ENCODE measurements around the gene CLIP4.

Gene CLIP4

DNA sequence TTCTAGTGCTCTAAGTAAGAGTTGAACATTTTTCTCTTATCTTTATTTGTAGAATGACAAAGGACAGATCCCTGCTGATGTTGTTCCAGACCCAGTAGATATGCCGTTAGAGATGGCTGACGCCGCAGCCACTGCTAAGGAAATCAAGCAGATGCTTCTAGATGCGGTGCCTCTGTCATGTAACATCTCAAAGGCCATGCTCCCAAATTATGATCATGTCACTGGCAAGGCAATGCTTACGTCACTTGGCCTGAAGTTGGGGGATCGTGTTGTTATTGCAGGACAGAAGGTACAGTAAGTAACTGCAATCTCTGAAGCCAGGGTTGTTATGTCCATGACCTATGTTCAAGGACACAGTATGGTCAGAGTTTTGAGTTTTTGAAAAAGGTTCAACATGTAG lies 28.4 kb downstream of the CLIP4 start:
- DNase-seq: no peak

- DNase-seq: no peak
These were observed 31.0 kb downstream of the CLIP4 start for GRCh38 chr2:29146197-29146596.

GRCh38 chr2:29147963-29148362 lies 32.7 kb downstream of the CLIP4 start:
- DNase-seq: no peak

- DNase-seq: no peak
These were observed 39.4 kb downstream of the CLIP4 start for GRCh38 chr2:29154610-29155009.

GRCh38 chr2:29155578-29155977 lies 40.4 kb downstream of the CLIP4 start:
- no peak for DNase-seq

DNA sequence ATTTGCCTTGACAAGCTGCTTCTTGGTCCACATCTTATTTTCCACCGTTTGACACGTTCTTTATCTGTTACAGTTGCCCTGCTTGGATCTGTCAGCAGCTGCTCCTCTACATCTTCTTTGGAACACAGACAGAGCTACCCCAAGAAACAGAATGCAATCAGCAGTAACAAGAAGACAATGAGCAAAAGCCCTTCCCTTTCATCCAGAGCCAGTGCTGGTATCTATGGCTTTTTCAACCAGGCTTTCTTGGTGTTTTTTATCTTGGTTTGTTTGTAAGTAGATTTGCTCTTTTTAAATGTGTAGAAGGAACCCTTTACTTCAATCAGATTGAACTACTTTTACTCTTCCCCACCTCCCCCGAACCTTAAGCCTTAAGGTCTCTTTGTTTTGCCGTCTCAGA lies 41.9 kb downstream of the CLIP4 start:
- no peak for DNase-seq

DNA sequence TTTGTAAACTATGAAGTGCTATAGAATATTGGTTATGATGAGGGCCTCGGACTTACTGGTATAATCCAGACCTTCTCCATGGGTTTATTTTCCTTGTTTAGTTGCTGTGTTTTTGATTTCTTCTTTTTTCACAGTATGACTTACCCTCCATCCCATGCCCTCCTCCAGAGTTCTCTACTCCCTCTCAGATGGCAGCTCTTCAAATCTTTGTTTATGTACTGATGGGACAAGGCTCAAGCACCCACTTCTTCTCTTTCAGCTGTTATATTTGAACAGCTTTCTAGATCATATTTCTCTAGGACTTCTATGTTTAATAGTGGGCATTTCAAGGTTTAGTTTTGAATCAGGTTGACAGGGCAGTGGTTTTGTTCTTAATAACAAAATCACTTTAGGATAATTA lies 43.9 kb downstream of the CLIP4 start:
- no peak for DNase-seq

DNA sequence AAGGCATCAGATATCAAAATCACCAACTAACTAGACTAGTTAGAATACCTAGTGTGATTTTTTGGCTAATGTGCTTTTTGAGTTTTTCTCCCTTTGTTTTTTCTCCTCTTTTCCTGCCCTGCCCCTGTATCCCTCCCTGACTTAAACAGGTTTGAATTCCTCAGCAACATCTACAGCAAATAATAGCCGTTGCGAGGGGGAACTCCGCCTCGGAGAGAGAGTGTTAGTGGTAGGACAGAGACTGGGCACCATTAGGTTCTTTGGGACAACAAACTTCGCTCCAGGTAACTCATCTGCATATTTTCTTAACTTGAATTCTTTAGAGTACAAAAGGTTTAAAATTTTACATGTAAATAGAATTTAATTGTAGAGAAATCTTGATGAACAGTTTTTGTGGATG lies 45.0 kb downstream of the CLIP4 start:
- DNase-seq: no peak

- DNase-seq: no peak
These were observed 47.2 kb downstream of the CLIP4 start for GRCh38 chr2:29162204-29162928.

DNA sequence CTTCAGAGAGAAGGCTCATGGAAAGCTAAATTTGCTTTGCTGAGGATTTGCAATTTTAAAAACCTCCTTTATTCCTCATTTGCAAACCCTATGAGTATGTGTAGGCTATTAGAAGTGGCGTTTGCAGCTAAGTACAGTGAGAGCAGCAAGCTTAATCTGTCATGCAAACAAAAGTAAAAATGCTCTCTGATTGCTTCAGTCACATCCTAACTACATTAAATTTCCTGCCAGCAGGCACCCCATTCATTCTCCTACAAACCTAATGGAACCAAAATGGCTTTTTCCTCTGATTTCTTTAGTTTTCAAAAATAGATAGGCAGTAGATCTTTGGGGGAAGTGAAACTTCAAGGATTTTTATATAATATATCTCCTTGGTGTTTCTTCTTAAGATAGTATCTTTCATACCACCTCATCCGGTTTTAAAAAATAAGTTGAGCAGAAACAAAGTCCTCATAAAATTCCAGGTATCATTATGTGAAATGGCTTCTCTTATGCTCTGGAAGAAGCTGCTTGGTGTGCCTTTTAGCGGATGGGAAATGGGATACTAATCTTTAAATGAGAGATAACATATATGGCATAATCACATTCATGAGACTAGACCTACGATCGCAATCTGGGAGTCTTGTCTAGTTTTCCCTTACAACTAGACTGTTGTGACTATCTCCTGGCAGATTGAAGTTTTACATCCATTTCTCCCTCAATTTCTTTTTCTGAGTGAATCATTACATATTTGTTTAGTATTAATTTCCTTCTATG lies 49.1 kb downstream of the CLIP4 start:
- no peak for DNase-seq

DNA sequence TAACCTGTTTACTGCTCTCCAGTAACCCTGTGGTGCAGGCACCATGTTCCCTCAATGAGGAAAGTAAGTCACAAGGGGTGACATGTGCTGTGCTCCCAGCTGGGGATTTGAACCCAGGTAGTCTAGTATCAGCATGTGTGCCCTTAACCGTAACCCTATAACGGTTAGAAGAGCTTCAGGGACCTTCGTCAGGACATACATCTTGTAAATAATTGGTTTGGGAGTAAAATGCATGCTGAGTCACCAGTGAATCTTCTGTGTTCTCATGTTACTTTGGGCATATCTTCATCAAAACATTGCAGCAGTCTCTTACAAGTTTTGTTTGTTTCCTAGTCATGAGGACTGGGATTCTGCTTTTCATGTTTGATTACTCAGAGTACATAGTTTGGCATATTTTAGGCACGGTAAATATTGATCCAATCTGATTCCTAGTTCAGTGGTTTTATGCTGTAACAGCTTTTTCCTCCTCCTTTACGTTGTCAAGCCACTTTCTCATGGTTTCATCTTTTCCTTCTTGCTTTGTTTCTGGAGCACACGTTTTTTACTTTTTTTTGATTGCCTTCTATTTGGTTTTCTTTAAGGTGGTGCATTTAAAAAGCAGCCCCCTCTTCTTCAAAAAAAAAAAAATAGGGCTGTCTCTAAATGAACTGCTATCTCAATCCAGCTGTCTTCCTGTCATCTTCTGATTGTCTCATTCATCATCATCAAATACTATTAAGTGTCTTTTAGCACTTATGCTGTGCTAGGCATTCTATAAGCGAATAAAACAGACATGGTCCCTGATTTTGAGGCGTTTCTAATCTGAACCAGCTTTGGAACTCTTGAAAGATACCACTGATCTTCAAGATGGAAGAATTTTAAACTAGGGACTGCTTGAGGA lies 50.4 kb downstream of the CLIP4 start:
- DNase-seq: no peak

- DNase-seq: no peak
These were observed 51.2 kb downstream of the CLIP4 start for GRCh38 chr2:29166242-29167039.

DNA sequence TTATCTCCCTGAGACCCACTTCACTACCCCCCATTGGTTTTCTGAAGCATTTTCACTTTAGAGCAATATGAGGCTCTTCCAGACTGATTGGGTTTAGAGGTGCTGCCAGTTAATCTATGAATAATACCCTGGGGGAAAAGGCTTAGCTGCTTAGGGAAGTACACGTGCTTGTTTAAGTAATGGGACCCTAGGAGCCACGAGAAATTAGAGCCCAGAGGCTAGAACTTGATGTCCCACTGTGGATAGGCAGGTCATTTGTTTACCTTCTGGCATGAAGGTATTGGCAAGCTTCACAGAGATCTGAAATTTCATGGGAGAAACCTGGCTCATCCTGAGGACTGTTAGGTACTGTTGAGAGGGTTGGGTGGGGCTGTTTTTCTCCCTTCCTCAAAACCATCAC lies 59.7 kb downstream of the CLIP4 start:
- DNase-seq: no peak

DNA sequence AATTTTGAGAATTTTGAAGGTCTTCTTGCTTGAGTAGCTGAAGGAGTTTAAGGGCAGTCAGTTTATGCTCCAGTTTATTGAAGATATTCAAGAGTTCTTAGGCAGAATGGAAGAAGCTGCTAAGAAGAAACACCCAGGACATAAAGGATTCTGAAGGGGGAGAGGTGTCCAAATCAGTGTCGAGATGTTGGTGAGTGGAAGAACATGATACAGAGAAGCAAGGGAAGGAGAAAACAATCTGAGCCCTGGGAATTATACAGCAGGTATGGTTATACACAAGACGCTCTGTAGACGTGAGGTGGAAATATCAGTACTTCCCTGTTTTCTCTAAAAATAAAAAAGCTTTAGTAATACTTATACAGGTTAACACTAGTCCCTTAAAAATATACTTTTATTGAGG lies 60.1 kb downstream of the CLIP4 start:
- DNase-seq: no peak

DNA sequence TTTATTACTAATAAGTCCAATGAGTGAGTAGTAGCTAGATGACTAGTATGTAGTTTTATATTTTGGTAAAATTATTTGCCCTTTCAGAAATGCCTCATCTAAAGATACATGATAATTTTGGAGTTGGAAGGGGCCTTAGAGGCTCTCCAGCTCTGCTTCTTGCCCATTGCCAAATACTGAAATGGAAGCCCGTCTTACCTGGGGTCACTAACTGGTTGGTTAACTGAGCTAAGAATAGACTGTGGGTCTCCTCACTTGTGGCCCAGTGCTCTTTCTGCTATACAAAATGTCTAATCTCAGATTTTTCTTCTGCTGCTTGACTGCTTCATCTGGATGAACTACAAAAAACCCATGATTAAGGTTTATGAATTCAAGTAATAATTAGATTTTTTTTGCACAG lies 67.1 kb downstream of the CLIP4 start:
- DNase-seq: no peak

GRCh38 chr2:29182920-29183319 lies 67.7 kb downstream of the CLIP4 start:
- DNase-seq: no peak

- DNase-seq: no peak
These were observed 69.3 kb downstream of the CLIP4 start for GRCh38 chr2:29184531-29184930.

GRCh38 chr2:29186817-29187216 lies 71.6 kb downstream of the CLIP4 start:
- DNase-seq: no peak

DNA sequence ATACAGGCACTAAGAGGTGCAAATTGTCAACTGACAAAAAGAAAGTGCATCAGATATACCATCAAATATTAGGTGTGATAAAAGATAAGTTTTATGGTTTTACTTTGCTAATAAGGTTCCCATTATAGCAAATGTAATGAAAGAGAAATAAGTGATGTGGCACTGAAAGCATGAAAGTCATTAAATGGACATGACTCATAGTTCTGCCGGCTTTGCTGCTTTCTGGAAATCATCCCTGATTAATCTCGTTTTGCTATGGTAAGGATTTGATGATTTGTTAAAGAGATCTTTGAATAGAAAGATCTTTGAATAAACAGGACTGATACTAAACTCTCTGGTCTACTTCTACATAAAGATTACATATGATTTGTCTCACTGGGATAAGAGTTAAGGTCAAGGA lies 72.7 kb downstream of the CLIP4 start:
- DNase-seq: no peak

DNA sequence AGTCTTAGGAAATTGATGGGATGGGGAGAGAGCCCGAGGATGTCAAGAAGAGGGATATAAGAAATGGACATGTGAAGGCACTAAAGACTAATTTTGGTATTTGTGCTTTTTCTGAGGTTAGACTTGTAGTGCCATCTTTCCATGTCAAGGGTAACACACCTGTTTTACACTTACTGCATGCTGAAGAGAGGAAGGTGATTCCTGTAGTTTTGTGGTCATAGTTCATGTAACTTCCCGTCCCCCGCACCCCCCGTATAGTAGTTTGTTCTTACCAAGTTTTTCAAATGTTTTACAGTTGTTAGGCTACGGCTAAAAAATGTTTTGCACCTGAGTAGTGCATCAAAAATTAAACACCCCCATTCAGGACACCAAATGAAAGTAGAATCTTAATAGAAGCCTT lies 73.8 kb downstream of the CLIP4 start:
- DNase-seq: no peak

- DNase-seq: no peak
These were observed 76.6 kb downstream of the CLIP4 start for GRCh38 chr2:29191817-29192216.

GRCh38 chr2:29192526-29192925 lies 77.3 kb downstream of the CLIP4 start:
- no peak for DNase-seq

GRCh38 chr2:29193111-29193510 lies 77.9 kb downstream of the CLIP4 start:
- DNase-seq: no peak

Data from SHP77 (cell line).